SH-SY5Y (cell line): ENCODE data around the gene DCBLD1.

ENCODE experiments used
- GATA2 ChIP-seq: IDR thresholded peaks from 2 replicates; pipeline ENCODE4 v1.6.1; 2011; ENCODE audit warnings: mild to moderate bottlenecking, low read depth, low read length
- GATA3 ChIP-seq: IDR thresholded peaks from 2 replicates; pipeline ENCODE4 v1.6.1; 2011; ENCODE audit warnings: low read depth, mild to moderate bottlenecking, low read length, moderate library complexity

- no peak for TF ChIP-seq GATA2
- no peak for TF ChIP-seq GATA3
Measured at GRCh38 chr6:117597755-117598154, 115.3 kb downstream of the DCBLD1 start.
